ENCODE results near the gene COG5. TPM values are rescaled to one million over a fixed set of nuclear protein-coding genes. Genes with fewer than 3 reads are reported as not detected.

COG5 gene
- total RNA-seq, 1 donor from 2014 or later: 36.3 TPM

- no peak for DNase-seq (ENCODE audit: low read depth)
- Histone ChIP-seq H3K27me3 (ENCODE audit: control insufficient read depth, insufficient read depth, low read length) (no peaks in the 10 kb centered on the region), H3K36me3 (ENCODE audit: control insufficient read depth, insufficient read depth, low read length) (peaks cover 4% of the 10 kb centered on the region), H3K4me3 (ENCODE audit: low read depth, low read length) (no peak overlapping the region)
- no peak for TF ChIP-seq CTCF (IDR thresholded peaks at IDR 0.05; ENCODE audit: insufficient read depth, low read length, severe bottlenecking)
- FAIRE-seq: no peak
Measured at GRCh38 chr7:107355616-107356015, 208.1 kb downstream of the COG5 start.

DNA sequence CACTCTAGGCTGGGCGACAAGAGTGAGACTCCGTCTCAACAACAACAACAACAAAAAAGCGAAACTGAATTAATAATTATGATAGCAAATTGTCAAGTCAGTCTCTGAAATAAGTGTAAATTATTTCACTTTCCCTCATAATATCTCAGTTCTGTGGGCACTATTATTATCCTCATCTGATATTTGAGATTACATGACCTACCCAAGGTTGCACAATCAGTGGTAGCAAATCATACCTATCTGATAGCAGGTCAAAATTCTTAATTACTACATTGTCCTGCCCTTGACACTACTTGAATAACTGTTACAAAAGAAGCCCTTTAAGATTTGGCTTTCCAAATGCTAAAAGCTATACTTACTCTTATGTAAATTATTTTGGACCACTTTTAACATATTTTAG is 209.1 kb downstream of the COG5 start:
- FAIRE-seq: no peak
- Histone ChIP-seq H3K36me3 (ENCODE audit: control insufficient read depth, insufficient read depth, low read length) (no peaks in the 10 kb centered on the region), H3K27me3 (ENCODE audit: control insufficient read depth, insufficient read depth, low read length) (no peaks in the 10 kb centered on the region), H3K4me3 (ENCODE audit: low read depth, low read length) (no peak overlapping the region)
- DNase-seq (ENCODE audit: low read depth): no peak
- no peak for TF ChIP-seq CTCF (IDR thresholded peaks at IDR 0.05; ENCODE audit: insufficient read depth, low read length, severe bottlenecking)

DNA sequence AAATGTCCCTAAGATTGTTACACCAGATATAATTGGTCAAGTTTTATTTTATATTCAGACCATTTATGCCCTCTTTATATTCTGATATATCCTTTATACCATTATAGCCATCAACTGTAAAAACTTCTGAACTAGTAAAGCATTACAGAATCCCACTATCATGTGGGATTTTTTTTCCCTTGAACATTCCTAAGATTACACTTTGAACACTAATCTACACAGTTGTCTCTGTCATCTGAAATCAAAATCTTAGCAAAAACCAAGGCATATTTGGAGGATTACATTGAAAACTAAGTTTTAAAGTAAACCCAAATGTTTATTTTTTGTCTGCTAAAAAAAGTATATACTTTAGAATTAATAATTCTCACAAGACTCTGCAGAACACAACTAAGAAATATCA is 210.0 kb downstream of the COG5 start:
- H3K27me3 ChIP-seq (ENCODE audit: control insufficient read depth, insufficient read depth, low read length): no peaks in the 10 kb centered on the region
- TF ChIP-seq CTCF (IDR thresholded peaks at IDR 0.05; ENCODE audit: insufficient read depth, low read length, severe bottlenecking): no peak
- DNase-seq (ENCODE audit: low read depth) (no peak), FAIRE-seq (no peak)
- H3K4me3 ChIP-seq (ENCODE audit: low read depth, low read length): no peak overlapping the region
- H3K36me3 ChIP-seq (ENCODE audit: control insufficient read depth, insufficient read depth, low read length): no peaks in the 10 kb centered on the region

DNA sequence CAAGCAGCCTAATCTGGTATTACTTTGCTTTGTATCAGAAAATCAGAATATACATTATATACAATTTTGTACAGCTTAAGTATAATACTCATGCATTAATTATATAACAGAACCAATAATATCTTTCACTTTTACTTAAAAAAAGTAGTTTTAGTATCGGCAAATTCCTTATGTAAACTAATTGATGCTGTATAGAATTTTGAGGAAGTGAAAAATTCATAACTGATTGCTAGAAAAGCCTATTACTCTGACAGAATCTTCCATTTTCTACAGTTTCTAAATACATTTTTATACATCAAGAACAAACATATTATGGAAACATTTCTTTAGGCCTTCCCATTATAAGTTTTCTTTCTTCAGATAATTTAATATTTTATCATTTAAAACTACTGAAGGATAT is 217.8 kb downstream of the COG5 start:
- Histone ChIP-seq H3K36me3 (ENCODE audit: control insufficient read depth, insufficient read depth, low read length) (no peaks in the 10 kb centered on the region), H3K27me3 (ENCODE audit: control insufficient read depth, insufficient read depth, low read length) (no peaks in the 10 kb centered on the region), H3K4me3 (ENCODE audit: low read depth, low read length) (no peak overlapping the region)
- no peak for FAIRE-seq
- TF ChIP-seq CTCF (IDR thresholded peaks at IDR 0.05; ENCODE audit: insufficient read depth, low read length, severe bottlenecking): no peak
- no peak for DNase-seq (ENCODE audit: low read depth)

DNA sequence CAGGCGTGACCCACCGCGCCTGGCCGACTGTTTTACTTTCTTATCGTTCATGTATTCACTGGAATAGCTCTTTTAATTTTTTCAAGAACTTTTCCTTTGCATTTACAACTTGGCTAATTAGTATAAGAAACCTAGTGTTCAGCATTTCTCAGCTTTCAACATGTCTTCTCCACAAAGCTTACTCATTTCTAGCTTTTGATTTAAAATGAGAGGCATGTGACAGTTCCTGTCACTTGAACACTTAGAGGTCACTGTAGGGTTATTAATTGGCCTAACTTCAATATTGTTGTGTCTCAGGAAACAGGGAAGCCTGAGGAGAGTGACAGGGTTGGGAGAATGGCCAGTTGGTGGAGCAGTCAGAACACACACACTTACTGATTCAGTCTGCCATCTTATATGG is 218.9 kb downstream of the COG5 start:
- H3K4me3 ChIP-seq (ENCODE audit: low read depth, low read length): no peak overlapping the region
- DNase-seq (ENCODE audit: low read depth) (no peak), FAIRE-seq (no peak)
- H3K36me3 ChIP-seq (ENCODE audit: control insufficient read depth, insufficient read depth, low read length): no peaks in the 10 kb centered on the region
- H3K27me3 ChIP-seq (ENCODE audit: control insufficient read depth, insufficient read depth, low read length): no peaks in the 10 kb centered on the region
- no peak for TF ChIP-seq CTCF (IDR thresholded peaks at IDR 0.05; ENCODE audit: insufficient read depth, low read length, severe bottlenecking)

GRCh38 chr7:107344286-107344685 is 219.4 kb downstream of the COG5 start:
- Histone ChIP-seq H3K4me3 (ENCODE audit: low read depth, low read length) (no peak overlapping the region), H3K27me3 (ENCODE audit: control insufficient read depth, insufficient read depth, low read length) (no peaks in the 10 kb centered on the region), H3K36me3 (ENCODE audit: control insufficient read depth, insufficient read depth, low read length) (no peaks in the 10 kb centered on the region)
- FAIRE-seq (no peak), DNase-seq (ENCODE audit: low read depth) (no peak)
- TF ChIP-seq CTCF (IDR thresholded peaks at IDR 0.05; ENCODE audit: insufficient read depth, low read length, severe bottlenecking): no peak

Measured in bronchial epithelial cell (primary cell).